K562 (cell line): ENCODE results near the gene GLIS1. TPM values are rescaled to one million over a fixed set of nuclear protein-coding genes. Genes with fewer than 3 reads are reported as not detected.
A peak's percentile ranks its signal among the peaks of the same experiment; 100 is the strongest.

ENCODE experiments used
- FOSL1 ChIP-seq: fragments of 200-800 bp; sonication (Bioruptor generic); conservative IDR thresholded peaks from 2 replicates; pipeline ENCODE4 v1.6.1; 2016; ENCODE audit warnings: missing genetic modification characterization, missing compliant biosample characterization
- FOXK2 ChIP-seq, 2 experiments: fragments of 450-650 bp; IDR thresholded peaks in 1 of 2; conservative IDR thresholded peaks in 1 of 2; 2 replicates each; pipeline ENCODE4 v1.6.1; 2016; ENCODE audit warnings: low read depth in 2 of 2, mild to moderate bottlenecking in 1 of 2
- JUND ChIP-seq, 2 experiments: IDR thresholded peaks; 2 replicates in 1 of 2; 3 replicates in 1 of 2; pipeline ENCODE4 v1.6.1; 2011; ENCODE audit warnings: borderline replicate concordance in 2 of 2, low read depth in 2 of 2, low read length in 2 of 2, improper control_type of control experiment in 1 of 2, missing biosample characterization in 1 of 2, missing genetic modification characterization in 1 of 2, missing genetic modification reagents in 1 of 2
- MAFK ChIP-seq: IDR thresholded peaks from 2 replicates; pipeline ENCODE4 v1.6.1; 2011; ENCODE audit warnings: low read length, improper control_type of control experiment
- NFE2 ChIP-seq: IDR thresholded peaks from 2 replicates; pipeline ENCODE4 v1.6.1; 2014; ENCODE audit warnings: antibody characterized with exemption, low read depth
- NFE2L1 ChIP-seq: fragments of 450-650 bp; IDR thresholded peaks from 2 replicates; pipeline ENCODE4 v1.6.1; 2016; ENCODE audit warnings: missing genetic modification characterization, low read depth, mild to moderate bottlenecking, missing compliant biosample characterization, moderate library complexity, borderline replicate concordance
- NUFIP1 ChIP-seq: fragments of 450-650 bp; IDR thresholded peaks from 2 replicates; pipeline ENCODE4 v1.6.1; 2018; ENCODE audit not compliant: partially characterized antibody
- SMAD4 ChIP-seq: fragments of 250-450 bp; sonication (Bioruptor Pico); conservative IDR thresholded peaks from 2 replicates; pipeline ENCODE4 v1.8.0; 2021; ENCODE audit warnings: inconsistent platforms, mild to moderate bottlenecking, moderate library complexity
- U2AF2 ChIP-seq: fragments of 200-400 bp; formaldehyde crosslinking; optimal IDR thresholded peaks from 2 replicates; pipeline ENCODE3; 2017; ENCODE audit warnings: low read depth, mild to moderate bottlenecking, low read length
- ZFP36 ChIP-seq: fragments of 150-350 bp; IDR thresholded peaks from 2 replicates; pipeline ENCODE4 v1.6.1; 2018; ENCODE audit warnings: low read length, low read depth; ENCODE audit not compliant: partially characterized antibody
- ZNF316 ChIP-seq: fragments of 450-650 bp; IDR thresholded peaks from 2 replicates; pipeline ENCODE4 v1.6.1; 2016
- polyA plus RNA-seq, 8 experiments: library from polyadenylated mRNA; depleted of rRNA in 4 of 8; stranded (reverse) in 5 of 8; unstranded in 3 of 8; fragments of >200 nt; fragmentation: Nextera tagmentation in 2 of 8; fragmentation: Illumina TruSeq in 1 of 8; extraction: Ambion mirVana in 2 of 8; extraction: Trizol in 1 of 8; gene quantifications; 2 replicates each; pipeline versions ENCODE4 v1.2.1 to v1.2.3, GENCODE V29; 2011 to 2014; ENCODE audit warnings: inconsistent platforms in 1 of 8, missing spikeins in 1 of 8
- total RNA-seq, 7 experiments: library from RNA; depleted of rRNA in 6 of 7; stranded (reverse); fragments of >200 nt in 6 of 7; fragmentation: Illumina TruSeq in 2 of 7; extraction: Trizol in 2 of 7; gene quantifications; 2 replicates each; pipeline versions ENCODE4 v1.2.1 to v1.2.3, GENCODE V29; 2011 to 2021; ENCODE audit warnings: low replicate concordance in 1 of 7
- TF ChIP-seq, protein P1 (sequence below): fragments of 450-650 bp; IDR thresholded peaks from 2 replicates; pipeline ENCODE4 v1.6.1; 2016; ENCODE audit warnings: low read depth
- TF ChIP-seq, protein P2 (sequence below): fragments of 450-650 bp; IDR thresholded peaks from 2 replicates; pipeline ENCODE4 v1.7.0; 2016; ENCODE audit warnings: borderline replicate concordance
- TF ChIP-seq, protein P3 (sequence below): sonication (generic); formaldehyde crosslinking; IDR thresholded peaks from 2 replicates; pipeline ENCODE4 v1.8.0; 2022; ENCODE audit warnings: mild to moderate bottlenecking, low read depth, missing genetic modification reagents

GLIS1 gene
- total and polyA plus RNA-seq, 9 of the 15 experiments (the other 6 are each of a cell fraction or from before 2014, with no cell fraction given), result not detected

DNA sequence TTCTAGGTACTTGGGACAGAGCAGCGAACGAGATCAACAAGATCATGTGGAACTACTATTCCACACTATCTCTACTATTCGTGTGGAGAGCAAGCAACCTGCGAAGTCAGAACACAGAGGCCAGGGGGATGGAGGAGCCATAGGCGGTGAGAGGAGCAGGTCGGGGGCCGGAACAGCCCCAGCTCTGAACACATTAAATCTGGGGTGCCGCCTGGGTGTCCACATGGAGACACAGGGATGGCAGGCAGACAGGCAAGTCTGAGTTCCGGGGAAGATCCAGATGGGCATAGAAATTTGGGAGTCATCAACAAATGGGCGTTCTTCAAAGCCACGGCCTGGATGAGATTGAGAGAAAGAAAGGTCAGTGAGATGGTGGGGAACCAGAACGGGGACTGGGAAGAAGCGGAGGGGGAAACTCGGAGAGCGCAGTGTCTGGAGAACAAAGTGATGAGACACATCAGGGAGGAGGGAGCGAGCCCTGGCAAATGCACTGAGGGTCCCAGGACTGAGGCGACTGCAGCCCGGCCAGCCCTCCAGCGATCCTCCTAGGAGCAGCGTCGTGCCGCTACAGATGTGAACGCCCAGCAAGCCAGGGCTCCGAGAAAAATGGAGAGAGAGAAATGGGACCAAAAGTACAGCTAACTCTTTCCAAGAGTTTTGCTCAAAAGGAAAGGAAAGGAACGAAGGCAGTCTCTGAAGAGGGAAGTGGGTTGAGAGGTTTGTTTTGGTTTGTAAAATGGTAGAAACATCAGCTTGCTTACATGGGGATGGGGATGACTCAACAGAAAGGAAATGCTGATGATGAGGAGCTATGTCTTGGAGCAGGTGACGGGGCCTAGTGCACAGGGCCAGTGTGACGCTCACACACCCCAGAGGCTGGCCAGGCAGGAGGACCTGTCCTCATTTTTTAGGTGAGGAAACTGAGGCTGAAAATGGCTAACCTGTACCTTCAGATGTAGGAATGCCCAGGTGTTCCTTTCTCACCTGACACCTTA lies 84.5 kb downstream of the GLIS1 start (continued):
- TF ChIP-seq, protein P1, sequence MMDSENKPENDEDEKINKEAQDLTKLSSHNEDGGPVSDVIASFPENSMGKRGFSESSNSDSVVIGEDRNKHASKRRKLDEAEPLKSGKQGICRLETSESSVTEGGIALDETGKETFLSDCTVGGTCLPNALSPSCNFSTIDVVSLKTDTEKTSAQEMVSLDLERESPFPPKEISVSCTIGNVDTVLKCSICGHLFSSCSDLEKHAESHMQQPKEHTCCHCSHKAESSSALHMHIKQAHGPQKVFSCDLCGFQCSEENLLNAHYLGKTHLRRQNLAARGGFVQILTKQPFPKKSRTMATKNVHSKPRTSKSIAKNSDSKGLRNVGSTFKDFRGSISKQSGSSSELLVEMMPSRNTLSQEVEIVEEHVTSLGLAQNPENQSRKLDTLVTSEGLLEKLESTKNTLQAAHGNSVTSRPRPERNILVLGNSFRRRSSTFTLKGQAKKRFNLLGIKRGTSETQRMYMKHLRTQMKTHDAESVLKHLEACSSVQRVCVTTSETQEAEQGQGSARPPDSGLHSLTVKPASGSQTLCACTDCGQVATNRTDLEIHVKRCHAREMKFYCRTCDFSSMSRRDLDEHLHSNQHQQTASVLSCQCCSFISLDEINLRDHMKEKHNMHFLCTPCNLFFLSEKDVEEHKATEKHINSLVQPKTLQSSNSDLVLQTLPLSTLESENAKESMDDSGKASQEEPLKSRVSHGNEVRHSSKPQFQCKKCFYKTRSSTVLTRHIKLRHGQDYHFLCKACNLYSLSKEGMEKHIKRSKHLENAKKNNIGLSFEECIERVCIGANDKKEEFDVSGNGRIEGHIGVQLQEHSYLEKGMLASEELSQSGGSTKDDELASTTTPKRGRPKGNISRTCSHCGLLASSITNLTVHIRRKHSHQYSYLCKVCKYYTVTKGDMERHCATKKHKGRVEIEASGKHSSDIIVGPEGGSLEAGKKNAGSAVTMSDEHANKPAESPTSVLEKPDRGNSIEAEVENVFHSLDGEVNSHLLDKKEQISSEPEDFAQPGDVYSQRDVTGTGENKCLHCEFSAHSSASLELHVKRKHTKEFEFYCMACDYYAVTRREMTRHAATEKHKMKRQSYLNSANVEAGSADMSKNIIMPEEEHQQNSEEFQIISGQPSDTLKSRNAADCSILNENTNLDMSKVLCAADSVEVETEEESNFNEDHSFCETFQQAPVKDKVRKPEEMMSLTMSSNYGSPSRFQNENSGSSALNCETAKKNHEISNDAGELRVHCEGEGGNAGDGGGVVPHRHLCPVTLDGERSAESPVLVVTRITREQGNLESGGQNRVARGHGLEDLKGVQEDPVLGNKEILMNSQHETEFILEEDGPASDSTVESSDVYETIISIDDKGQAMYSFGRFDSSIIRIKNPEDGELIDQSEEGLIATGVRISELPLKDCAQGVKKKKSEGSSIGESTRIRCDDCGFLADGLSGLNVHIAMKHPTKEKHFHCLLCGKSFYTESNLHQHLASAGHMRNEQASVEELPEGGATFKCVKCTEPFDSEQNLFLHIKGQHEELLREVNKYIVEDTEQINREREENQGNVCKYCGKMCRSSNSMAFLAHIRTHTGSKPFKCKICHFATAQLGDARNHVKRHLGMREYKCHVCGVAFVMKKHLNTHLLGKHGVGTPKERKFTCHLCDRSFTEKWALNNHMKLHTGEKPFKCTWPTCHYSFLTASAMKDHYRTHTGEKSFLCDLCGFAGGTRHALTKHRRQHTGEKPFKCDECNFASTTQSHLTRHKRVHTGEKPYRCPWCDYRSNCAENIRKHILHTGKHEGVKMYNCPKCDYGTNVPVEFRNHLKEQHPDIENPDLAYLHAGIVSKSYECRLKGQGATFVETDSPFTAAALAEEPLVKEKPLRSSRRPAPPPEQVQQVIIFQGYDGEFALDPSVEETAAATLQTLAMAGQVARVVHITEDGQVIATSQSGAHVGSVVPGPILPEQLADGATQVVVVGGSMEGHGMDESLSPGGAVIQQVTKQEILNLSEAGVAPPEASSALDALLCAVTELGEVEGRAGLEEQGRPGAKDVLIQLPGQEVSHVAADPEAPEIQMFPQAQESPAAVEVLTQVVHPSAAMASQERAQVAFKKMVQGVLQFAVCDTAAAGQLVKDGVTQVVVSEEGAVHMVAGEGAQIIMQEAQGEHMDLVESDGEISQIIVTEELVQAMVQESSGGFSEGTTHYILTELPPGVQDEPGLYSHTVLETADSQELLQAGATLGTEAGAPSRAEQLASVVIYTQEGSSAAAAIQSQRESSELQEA, result no peak
- TF ChIP-seq SMAD4 (CRISPR knock-in tag), result no peak
- TF ChIP-seq NFE2, result peak; percentile 71
- TF ChIP-seq ZFP36, result no peak
- no peak for TF ChIP-seq U2AF2
- peak; percentile 88 for TF ChIP-seq ZNF316
- TF ChIP-seq JUND (IDR thresholded peaks at IDR 0.05; ENCODE audit: borderline replicate concordance, low read depth, low read length), result no peak
- 0 out of 3 replicates have a peak, but pooled peaks have one; percentile 32 for TF ChIP-seq JUND (tag; IDR thresholded peaks at IDR 0.05; ENCODE audit: borderline replicate concordance, low read depth, low read length)
- peak; percentile 67 for TF ChIP-seq NFE2L1 (tag)
- TF ChIP-seq FOXK2 (conservative IDR thresholded peaks at IDR 0.05 in 1 of 2, IDR thresholded peaks at IDR 0.05 in 1 of 2; ENCODE audit: low read depth in 2 of 2), result 0 out of 4 replicates have a peak, but pooled peaks of 1 of the 2 experiments have one; percentile 31
- TF ChIP-seq MAFK, result peak; percentile 34; the same call in 1 of the 2 replicates
- TF ChIP-seq, protein P2, sequence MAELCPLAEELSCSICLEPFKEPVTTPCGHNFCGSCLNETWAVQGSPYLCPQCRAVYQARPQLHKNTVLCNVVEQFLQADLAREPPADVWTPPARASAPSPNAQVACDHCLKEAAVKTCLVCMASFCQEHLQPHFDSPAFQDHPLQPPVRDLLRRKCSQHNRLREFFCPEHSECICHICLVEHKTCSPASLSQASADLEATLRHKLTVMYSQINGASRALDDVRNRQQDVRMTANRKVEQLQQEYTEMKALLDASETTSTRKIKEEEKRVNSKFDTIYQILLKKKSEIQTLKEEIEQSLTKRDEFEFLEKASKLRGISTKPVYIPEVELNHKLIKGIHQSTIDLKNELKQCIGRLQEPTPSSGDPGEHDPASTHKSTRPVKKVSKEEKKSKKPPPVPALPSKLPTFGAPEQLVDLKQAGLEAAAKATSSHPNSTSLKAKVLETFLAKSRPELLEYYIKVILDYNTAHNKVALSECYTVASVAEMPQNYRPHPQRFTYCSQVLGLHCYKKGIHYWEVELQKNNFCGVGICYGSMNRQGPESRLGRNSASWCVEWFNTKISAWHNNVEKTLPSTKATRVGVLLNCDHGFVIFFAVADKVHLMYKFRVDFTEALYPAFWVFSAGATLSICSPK, result no peak
- TF ChIP-seq NUFIP1, result no peak
- 0 out of 2 replicates have a peak, but pooled peaks have one; percentile 42 for TF ChIP-seq FOSL1 (tag)
- TF ChIP-seq, protein P3, sequence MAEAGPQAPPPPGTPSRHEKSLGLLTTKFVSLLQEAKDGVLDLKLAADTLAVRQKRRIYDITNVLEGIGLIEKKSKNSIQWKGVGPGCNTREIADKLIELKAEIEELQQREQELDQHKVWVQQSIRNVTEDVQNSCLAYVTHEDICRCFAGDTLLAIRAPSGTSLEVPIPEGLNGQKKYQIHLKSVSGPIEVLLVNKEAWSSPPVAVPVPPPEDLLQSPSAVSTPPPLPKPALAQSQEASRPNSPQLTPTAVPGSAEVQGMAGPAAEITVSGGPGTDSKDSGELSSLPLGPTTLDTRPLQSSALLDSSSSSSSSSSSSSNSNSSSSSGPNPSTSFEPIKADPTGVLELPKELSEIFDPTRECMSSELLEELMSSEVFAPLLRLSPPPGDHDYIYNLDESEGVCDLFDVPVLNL (CRISPR knock-in tag), result no peak
